Ovary (tissue), 9 donors: Measurements from ENCODE around the gene EYS. TPM values are rescaled to one million over a fixed set of nuclear protein-coding genes. Genes with fewer than 3 reads are reported as not detected.

Experiments
- DNase-seq, 5 donors: peaks; one replicate each; pipeline ENCODE4 v3.0.0-alpha.2; 2019 to 2020
- H3K27ac ChIP-seq, 2 donors: fragments of 200-600 bp; one replicate each; pipeline versions ENCODE4 v1.5.1 to v1.8.0; 2019 to 2022
- H3K27me3 ChIP-seq: fragments of 200-600 bp; one replicate; pipeline ENCODE4 v1.8.0; 2022
- H3K36me3 ChIP-seq: fragments of 200-600 bp; sonication (generic); one replicate; pipeline ENCODE4 v1.5.1; 2019
- H3K4me1 ChIP-seq: one replicate; pipeline ENCODE4 v1.8.1; 2013; ENCODE audit warnings: mild to moderate bottlenecking, moderate library complexity; ENCODE audit not compliant: insufficient read depth
- H3K4me3 ChIP-seq: fragments of 200-600 bp; sonication (generic); one replicate; pipeline ENCODE4 v1.5.1; 2017
- H3K9me3 ChIP-seq, 2 donors: fragments of 200-600 bp in 1 of 2; sonication (generic) in 1 of 2; one replicate each; pipeline versions ENCODE4 v1.5.1 to v1.8.1; 2013 to 2019; ENCODE audit warnings: mild to moderate bottlenecking in 1 of 2, moderate library complexity in 1 of 2
- CTCF ChIP-seq, 3 donors: fragments of 450-650 bp in 2 of 3; fragments of 200-600 bp in 1 of 3; IDR thresholded peaks; one replicate each; pipeline versions ENCODE4 v1.5.1 to v1.8.0; 2016 to 2022; ENCODE audit warnings: antibody characterized with exemption in 3 of 3, mild to moderate bottlenecking in 1 of 3
- EP300 ChIP-seq: sonication (generic); formaldehyde crosslinking; IDR thresholded peaks from one replicate; pipeline ENCODE4 v1.6.1; 2017; ENCODE audit warnings: antibody characterized with exemption
- POLR2A ChIP-seq: fragments of 450-650 bp; IDR thresholded peaks from one replicate; pipeline ENCODE4 v1.6.1; 2017; ENCODE audit warnings: antibody characterized with exemption, mild to moderate bottlenecking, moderate library complexity
- WGBS, 3 donors: extraction: QIAGEN DNeasy Blood & Tissue Kit in 1 of 3; methylation state at CpG; one replicate each; pipeline versions ENCODE4 v1.1.5 to v1.1.7; 2013 to 2017; 5-methylcytosine and 5-hydroxymethylcytosine counted together
- intact Hi-C, 4 donors: fragments of 100-400 bp; cut with DNase I; formaldehyde crosslinking; loops; one replicate each; pipeline versions ENCODE4 v1.11.0 to v1.15.1; 2022 to 2023
- polyA plus RNA-seq, 2 donors: library from polyadenylated mRNA; stranded (reverse); fragments of 200-250 nt in 1 of 2; fragments of 350-450 nt in 1 of 2; fragmentation: Illumina TruSeq in 1 of 2; extraction: RNeasy Lipid Tissue Mini Kit (QIAGEN cat#74804) in 1 of 2; gene quantifications; one replicate each; pipeline ENCODE4 v1.2.3, GENCODE V29; 2013 to 2014
- total RNA-seq, 7 donors: library from RNA; depleted of rRNA in 2 of 7; stranded (reverse); fragments of >200 nt in 2 of 7; fragmentation: NEBNext Ultra II Directional in 3 of 7; extraction: Animal tissue kit (Norgen Biotek cat#: 25700) in 3 of 7; gene quantifications; one replicate each; pipeline versions ENCODE4 v1.1.0 to v1.2.4, GENCODE V29; 2016 to 2023
- donor health status: DM: no; HTN: no; CAD: no; lungs with moderate emphysema.
- donor health status: DM: no; HTN: no; CAD: no.
- donor health status: Bipolar disorder and iron deficiency.
- donor health status: DM: yes; HTN: yes; CAD: no.
- donor health status: DM: no; HTN: no; CAD: no.
- donor health status: DM: yes; HTN: yes; CAD: no.

EYS gene
- total and polyA plus RNA-seq, 9 donors: under 0.01 to 0.03 (median 0.01) TPM; not detected in 6

GRCh38 chr6:64732888-64733287 lies 974.1 kb downstream of the EYS start:
- intact Hi-C loops: no loop called here
- TF ChIP-seq EP300: no peak
- no peak for TF ChIP-seq POLR2A
- no peak for TF ChIP-seq CTCF (IDR thresholded peaks at IDR 0.05)
- no peaks in the 10 kb centered on the region for H3K9me3 ChIP-seq
- no peak for DNase-seq
- no peak overlapping the region for H3K4me3 ChIP-seq
- H3K27me3 ChIP-seq: no peaks in the 10 kb centered on the region
- no peak overlapping the region for H3K27ac ChIP-seq
- no peaks in the 10 kb centered on the region for H3K36me3 ChIP-seq
- H3K4me1 ChIP-seq: no peaks in the 10 kb centered on the region

DNA sequence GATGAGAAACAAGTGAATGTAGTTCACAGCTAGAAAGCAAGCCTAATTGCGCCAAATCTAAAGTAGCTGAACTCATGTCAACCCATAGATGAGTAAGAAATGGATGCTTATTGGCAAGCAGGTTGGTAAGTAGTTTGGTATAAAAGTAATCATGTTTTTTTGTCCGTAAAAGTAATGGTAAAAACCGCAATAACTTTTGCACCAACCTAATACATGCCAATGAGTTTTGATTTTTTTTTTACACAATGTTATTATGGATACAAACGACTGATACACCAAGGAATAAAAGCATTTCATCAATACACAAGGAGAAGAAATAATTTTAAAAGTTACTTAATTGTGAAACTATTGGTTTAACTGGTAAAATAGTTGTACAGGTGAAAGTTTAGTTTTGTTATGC lies 977.5 kb downstream of the EYS start:
- Histone ChIP-seq H3K27ac (no peak overlapping the region), H3K4me3 (no peak overlapping the region), H3K9me3 (no peaks in the 10 kb centered on the region), H3K27me3 (no peaks in the 10 kb centered on the region), H3K36me3 (no peaks in the 10 kb centered on the region), H3K4me1 (no peaks in the 10 kb centered on the region)
- intact Hi-C loops: no loop called here
- TF ChIP-seq POLR2A (no peak), EP300 (no peak), CTCF (IDR thresholded peaks at IDR 0.05) (no peak)
- 71 to 87% (median 85%) methylated on average over 4 of the region's 4 CpGs for WGBS, 3 donors
- DNase-seq: no peak

DNA sequence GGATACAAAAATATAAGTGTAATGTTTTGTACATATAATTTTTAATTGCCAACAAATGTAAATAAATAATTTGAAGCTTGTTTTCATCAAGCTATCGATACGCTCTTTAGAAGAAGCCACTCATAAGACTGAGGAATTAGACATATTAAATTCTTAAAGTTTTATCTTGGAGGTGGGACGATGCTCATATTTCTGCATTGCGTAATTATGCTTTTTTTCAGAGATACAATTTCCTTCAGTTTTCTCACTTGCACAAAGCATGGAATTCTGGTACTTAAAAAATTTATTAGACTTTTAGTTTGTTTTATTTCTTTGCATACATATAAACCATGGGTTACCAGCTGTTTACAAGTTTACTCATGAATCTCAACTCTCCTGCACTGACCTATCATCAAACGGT lies 980.0 kb downstream of the EYS start:
- Histone ChIP-seq H3K36me3 (no peaks in the 10 kb centered on the region), H3K27me3 (no peaks in the 10 kb centered on the region), H3K4me3 (no peak overlapping the region), H3K9me3 (no peaks in the 10 kb centered on the region), H3K27ac (no peak overlapping the region), H3K4me1 (no peaks in the 10 kb centered on the region)
- intact Hi-C loops: no loop called here
- DNase-seq: no peak
- TF ChIP-seq EP300: no peak
- TF ChIP-seq CTCF (IDR thresholded peaks at IDR 0.05): no peak
- no peak for TF ChIP-seq POLR2A
- 76 to 90% (median 82%) methylated on average over 5 of the region's 5 CpGs for WGBS, 3 donors

DNA sequence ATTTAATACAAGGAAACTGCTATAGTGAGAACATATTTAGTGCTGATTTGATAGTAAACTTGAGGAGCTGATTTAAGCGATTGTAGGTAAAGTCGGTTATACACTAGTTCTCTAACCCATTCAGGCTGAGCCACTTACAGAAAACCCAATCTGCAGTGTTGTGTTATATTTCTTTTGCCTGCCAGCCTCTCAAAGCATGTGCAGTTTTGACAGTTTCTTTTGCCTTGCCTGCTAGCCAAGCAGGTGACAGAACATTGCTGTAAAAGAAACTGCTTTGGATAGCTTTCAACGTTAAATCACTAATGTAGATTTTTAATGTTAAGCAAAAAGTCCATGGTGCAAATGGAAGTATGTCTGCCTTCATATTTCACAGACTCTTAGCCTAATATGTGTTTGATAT lies 982.9 kb downstream of the EYS start:
- no peak for DNase-seq
- Histone ChIP-seq H3K4me3 (no peak overlapping the region), H3K27me3 (no peaks in the 10 kb centered on the region), H3K36me3 (no peaks in the 10 kb centered on the region), H3K4me1 (no peaks in the 10 kb centered on the region), H3K27ac (no peak overlapping the region), H3K9me3 (no peaks in the 10 kb centered on the region)
- intact Hi-C loops: no loop called here
- TF ChIP-seq CTCF (IDR thresholded peaks at IDR 0.05) (no peak), EP300 (no peak), POLR2A (no peak)
- 82 to 87% (median 86%) methylated on average over 3 of the region's 3 CpGs for WGBS, 3 donors
